GM18868 (cell line): ENCODE results near the gene TCFL5.

Source experiments
- ATAC-seq: cut with Tn5 transposase; IDR thresholded peaks from one replicate; pipeline ENCODE4 v1.9.1; 2021; ENCODE audit warnings: mild to moderate bottlenecking, moderate library complexity; ENCODE audit not compliant: unreplicated experiment

TCFL5 gene

GRCh38 chr20:62801284-62802010 lies 60.2 kb downstream of the TCFL5 start:
- ATAC-seq: no peak

DNA sequence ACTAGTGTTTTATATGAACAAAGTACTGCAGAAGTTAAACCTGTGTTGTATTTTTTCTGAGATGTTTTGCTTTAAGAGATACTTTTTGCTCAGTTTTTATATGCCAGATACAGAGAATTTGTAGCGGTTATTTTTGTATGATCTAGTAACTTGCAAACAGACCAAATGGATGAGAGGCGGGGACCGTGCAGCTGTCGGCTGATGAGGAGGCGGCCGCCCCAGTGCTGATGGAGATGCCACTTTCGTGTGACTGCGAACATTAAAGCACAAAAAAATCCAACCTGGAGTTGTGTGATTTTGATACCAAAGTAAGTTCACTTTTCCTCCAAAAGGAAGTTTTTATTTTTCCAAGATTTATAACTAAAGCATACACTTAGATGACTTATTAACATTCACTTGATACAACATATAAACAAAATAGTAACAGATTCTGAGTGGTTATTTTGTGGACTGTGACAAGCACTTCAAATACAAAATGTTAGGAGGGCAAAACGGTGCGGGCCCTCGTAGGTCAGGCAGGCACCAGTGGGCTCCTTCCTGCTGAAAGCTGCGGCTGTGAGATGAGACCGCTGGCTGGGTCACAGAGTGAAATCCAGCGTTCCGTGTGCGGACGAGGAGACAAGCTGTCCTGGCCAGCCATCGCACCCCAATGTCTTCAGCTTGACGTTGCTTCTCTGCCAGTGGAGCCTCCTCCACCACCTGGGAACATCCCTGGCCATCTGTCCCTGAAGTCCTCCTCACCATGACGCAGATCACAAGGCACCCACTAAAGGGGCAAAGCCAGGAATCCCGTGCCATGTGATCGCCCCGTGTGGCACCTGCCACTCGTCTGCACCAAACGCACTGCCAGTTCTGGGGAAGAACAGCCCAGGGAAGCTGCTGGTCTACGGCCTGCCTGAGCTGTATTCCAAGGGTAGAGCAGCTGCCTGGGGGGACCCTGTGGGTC lies 61.0 kb downstream of the TCFL5 start:
- no peak for ATAC-seq

DNA sequence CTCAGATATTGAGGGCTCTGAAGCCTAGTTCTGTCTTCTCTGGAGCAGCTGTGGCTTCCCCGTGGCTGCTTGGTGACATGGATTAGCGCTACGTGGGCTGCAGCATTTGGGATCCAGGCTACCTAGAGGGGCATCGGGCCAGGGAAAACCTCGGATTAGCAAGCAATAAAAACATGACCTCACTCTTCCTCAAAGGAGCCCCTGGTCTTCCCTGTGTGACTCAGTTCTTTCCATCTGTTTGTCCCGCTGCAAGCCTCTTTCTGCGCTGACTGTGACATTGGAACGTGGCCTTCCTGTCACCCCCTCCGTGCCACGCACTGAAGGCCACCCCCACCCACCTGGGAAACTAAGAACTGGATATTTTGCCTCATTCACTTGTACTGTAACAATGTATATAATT lies 61.7 kb downstream of the TCFL5 start:
- no peak for ATAC-seq

DNA sequence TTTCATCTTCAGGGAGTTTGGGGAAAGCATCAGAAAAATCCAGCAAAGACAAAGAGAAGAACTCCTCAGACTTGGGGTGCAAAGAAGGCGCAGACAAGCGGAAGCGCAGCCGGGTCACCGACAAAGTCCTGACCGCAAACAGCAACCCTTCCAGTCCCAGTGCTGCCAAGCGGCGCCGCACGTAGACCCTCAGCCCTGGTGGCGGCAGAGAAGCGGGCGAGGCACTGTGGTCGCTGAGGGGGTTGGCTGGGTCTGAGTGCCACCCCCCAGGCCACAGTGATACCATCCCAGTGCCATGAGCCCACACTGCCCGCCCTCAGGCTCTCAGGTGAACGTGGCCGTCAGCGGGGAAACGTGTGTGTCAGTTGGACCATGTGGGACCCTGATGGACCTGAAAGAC lies 62.2 kb downstream of the TCFL5 start:
- no peak for ATAC-seq

DNA sequence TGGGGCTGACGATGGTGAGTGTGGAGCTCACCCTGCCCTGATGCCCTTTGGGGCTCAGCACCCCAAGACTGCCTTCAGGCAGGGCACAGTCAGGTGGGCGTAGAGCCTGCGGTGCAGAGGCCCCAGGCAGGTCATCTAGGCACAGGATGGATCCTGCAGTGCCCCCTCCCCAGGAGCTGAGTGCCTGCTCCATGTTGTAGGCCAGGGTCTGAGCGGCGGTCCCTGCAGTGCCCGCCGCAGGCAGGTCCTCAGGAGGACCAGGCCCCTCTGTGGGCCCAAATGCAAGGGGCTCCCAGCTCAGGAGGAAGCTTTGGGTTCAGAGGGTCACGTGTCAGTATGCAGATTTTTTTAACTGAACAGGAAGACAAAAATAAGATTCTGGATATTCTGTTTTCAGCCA lies 62.6 kb downstream of the TCFL5 start:
- ATAC-seq: no peak

DNA sequence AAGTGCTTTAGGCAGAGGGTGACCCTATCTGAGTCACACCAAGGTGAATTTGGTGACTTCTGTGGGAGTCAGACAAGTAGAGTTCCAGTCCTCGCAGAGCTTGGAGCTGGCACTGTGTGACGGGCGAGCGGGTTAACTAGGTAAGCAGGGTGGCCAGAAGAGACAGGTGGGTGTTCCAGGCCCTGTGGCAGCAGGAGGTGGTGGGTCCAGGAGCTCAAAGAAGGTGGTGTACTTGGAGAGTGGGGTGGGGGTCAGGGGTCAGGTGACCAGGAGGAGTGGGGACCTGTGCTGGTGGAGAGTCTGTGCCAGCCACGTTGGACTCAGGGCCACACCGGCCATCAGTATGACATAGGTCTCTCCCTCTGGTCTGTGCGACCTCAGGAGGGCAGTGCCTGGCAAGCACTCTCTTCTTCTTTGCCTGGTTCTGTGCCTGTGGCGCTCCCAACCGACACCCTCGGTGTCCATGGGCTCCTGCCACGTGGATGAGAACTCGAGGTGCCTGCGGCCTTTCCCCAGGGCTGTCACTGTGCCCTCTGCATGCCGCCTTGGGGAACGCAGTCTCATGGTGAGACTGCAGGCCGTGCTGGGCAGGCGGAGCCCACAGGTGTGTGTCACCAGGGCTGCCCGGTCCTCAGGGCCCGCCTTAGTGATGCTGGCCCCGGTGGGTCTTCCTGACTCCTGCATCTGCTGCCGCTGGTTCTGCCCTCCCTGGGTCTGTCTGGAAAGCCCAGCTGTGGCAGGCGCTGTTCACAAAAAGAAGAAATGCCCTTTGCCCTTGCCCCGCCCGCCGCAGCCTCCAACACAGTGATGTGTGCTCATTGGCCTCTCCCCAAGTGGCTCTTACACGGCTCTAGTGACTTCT lies 63.7 kb downstream of the TCFL5 start:
- no peak for ATAC-seq

DNA sequence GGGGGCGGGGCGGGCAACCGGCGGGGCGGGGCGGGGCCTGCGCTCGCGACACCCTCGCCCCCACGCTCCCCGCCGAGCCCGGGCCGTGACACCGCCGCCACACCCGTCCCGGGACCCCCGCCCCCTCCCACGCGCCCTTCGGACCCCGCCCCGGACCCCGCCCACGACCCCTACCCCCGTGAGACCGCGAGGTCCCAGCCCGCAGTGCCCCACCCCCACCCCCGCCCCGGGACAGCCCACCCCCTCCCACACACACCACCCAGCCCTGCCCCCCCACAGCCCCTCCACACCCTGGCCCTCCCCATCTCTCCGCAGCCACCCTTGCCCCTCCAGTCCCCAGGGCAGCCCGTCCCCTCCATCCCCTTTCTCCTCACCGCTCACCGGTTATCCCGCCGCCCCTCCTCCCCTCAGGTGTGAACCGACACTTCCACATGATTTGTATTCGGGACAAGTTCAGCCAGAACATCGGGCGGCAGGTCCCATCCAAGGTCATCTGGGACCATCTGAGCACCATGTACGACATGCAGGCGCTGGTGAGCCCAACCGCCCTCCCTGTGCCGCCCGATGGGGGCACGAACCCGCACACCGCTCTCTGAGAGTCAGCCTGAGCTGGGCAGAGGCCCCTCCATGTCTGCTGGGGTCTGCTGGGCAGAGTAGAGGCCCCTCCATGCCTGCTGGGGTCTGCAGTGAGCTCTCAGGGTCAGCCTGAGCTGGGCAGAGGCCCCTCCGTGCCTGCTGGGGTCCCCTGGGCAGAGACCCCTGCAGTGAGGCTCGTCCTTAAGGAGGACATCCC lies 64.7 kb downstream of the TCFL5 start:
- ATAC-seq: no peak

GRCh38 chr20:62795023-62795761 lies 66.4 kb downstream of the TCFL5 start:
- no peak for ATAC-seq

DNA sequence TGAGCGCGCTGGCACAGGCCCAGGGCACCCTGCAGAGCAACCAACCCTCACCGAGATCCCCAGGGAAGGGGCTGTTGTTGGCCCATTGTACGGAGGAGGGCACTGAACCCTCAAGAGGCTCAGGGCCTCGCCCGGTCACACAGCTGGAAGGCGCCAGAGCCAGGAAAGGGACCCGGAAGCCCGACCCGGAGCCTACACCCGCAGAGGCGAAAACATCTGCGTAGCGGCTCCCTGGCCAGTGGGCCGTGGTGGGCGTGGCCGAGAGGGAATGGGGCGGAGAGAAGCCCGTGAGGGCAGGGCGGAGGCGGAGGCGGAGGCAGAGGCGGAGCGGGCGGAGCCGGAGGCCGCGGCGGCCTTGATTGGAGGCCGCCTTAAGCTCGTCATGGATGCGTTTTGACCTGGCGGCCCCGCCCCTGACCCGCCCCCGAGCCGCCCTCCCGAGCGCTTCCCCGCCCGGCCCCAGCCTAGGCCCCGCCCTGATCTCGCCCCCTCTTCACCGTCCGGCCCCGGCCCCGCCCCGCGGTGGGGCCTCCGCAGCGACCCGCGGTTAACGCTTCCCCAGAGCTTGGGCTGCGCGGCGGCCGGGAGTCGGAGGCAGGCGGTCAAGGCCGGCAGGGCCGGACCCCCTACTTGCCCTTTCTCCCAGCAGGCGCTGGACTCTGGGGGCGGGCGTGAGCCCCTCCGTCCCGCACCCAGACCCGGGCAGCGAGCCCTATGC lies 67.5 kb downstream of the TCFL5 start:
- ATAC-seq: peak; percentile 77

GRCh38 chr20:62793757-62794006 lies 67.9 kb downstream of the TCFL5 start:
- no peak for ATAC-seq

DNA sequence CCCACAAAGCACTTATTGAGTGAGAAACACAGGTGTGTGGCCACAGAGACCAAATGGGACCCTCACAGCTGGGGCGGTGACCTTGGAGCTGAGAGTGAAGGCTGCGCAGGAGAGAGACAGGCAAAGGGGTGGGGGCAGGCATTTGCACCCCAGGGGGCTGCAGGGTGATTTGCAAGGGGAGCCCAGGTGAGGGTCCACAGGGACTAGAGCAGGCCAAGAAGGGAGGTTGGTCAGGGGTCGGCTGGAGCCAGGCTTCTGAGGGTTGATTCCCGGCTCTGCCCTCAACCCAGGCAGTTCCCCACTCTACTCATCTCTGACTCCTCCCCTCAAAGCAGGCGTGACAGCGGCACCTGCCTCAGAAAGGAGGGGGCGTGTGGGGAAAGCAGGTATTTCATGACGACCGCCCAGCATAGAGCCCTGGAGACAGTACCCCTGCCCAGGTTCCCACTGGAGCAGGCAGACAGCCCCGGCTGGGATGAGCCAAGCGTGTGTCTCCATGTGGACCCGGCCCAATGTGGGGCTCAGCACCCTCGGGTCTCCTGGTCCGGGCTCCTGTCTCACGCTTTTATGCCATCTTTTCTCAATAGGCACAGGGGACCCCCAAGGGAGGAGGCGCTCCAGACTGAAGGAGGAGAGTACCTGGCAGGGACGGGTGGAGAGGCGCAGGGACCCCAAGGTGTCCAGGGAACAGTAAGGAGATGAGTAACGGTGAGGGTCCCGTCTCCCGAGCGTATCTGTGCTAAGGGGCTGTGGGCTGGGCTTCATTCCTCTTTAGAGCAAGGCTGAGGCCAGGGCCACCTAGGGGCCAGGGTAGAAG lies 68.5 kb downstream of the TCFL5 start:
- no peak for ATAC-seq

DNA sequence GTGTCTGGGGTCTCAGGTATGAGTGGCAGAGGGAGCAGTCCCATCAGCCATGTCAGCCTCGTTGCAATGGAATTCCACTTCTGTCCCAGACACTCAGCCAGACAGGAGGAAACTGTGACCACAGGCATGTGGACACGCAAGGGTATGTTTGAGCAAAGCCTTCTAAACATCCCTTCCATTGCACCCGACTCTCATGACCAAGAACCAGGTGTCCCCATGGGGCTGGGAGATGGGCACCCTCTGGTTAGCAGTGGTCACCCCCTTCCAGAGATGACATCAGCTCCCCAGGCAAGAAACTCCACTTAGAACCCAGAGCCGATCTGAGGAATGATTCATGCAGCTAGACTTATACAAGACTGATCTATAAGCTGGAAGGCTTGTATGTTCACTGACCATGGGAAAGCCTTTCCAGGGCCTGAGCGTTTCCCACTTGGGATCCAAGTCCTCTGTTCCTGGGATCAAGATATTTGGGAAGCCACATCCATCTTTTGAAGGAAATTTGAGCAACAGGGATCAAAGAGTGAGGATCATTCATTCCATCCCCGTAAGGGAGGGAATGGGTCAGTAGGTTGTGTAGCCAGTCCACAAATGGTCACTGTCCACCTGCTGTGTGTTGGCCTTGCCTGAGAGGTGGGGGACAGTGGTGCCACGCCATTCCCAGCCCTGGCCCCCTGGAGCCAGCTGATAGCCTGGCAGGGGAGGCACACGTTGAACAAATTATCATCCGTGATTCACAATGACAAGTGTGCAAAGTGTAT lies 69.3 kb downstream of the TCFL5 start:
- no peak for ATAC-seq

- no peak for ATAC-seq
Observed at GRCh38 chr20:62791301-62792181, 70.1 kb downstream of the TCFL5 start.
